Panc1 (cell line): ENCODE measurements around the gene SNX15. TPM values are rescaled to one million over a fixed set of nuclear protein-coding genes. Genes with fewer than 3 reads are reported as not detected.

Experiments
- ATAC-seq: fragments of 200-7000 bp; cut with Tn5 transposase; 2 replicates; pipeline ENCODE4 v1.9.1; 2020; ENCODE audit warnings: mild to moderate bottlenecking, moderate library complexity
- BruUV-seq: library from RNA; stranded (reverse); fragments of 400-500 nt; replicated peaks from 2 replicates; lab custom pipeline; 2021; lab: Mats Ljungman, UMichigan
- CTCF ChIA-PET: fragments of 300-600 bp; sonication (Branson Sonifier 250); formaldehyde crosslinking; loops from one replicate; lab custom pipeline; 2022; ENCODE audit warnings: antibody characterized with exemption; lab: Charles Lee
- POLR2A ChIA-PET: fragments of 300-600 bp; sonication (Branson Sonifier 250); formaldehyde crosslinking; loops from one replicate; lab custom pipeline; 2022; ENCODE audit warnings: antibody characterized with exemption; lab: Charles Lee
- DNase-seq: peaks from one replicate; pipeline ENCODE4 v3.0.0-alpha.2; 2010; ENCODE audit warnings: low read depth, low spot score
- H3K27ac ChIP-seq: 2 replicates; pipeline ENCODE4 v1.5.1; 2011; ENCODE audit warnings: mild to moderate bottlenecking, low read length, inconsistent platforms
- H3K27me3 ChIP-seq: fragments of 200-500 bp; sonication (Bioruptor generic); 2 replicates; pipeline ENCODE4 v1.6.0; 2014; ENCODE audit warnings: low read length, inconsistent platforms; ENCODE audit not compliant: control insufficient read depth, insufficient read depth
- H3K36me3 ChIP-seq: fragments of 200-500 bp; sonication (Bioruptor generic); 2 replicates; pipeline ENCODE4 v1.5.1; 2014; ENCODE audit warnings: inconsistent platforms, mild to moderate bottlenecking, low read length, moderate library complexity; ENCODE audit not compliant: control insufficient read depth, insufficient read depth
- H3K4me1 ChIP-seq: 2 replicates; pipeline ENCODE4 v1.5.1; 2011; ENCODE audit warnings: inconsistent platforms, mild to moderate bottlenecking, low read length, moderate library complexity; ENCODE audit not compliant: control insufficient read depth, insufficient read depth
- H3K4me3 ChIP-seq, 2 experiments: 2 replicates each; pipeline ENCODE4 v1.5.1; 2011 to 2012; ENCODE audit warnings: low read depth in 2 of 2, low read length in 2 of 2, mild to moderate bottlenecking in 2 of 2, inconsistent platforms in 1 of 2, moderate library complexity in 1 of 2
- H3K9me3 ChIP-seq: fragments of 200-500 bp; sonication (Bioruptor generic); 2 replicates; pipeline ENCODE4 v1.5.1; 2014; ENCODE audit warnings: low read depth, mild to moderate bottlenecking, inconsistent platforms, low read length, moderate library complexity; ENCODE audit not compliant: control insufficient read depth, insufficient read depth
- CTCF ChIP-seq: fragments of 450-650 bp; IDR thresholded peaks from 2 replicates; pipeline ENCODE4 v1.5.1; 2017; ENCODE audit warnings: mild to moderate bottlenecking
- POLR2AphosphoS5 ChIP-seq: IDR thresholded peaks from 2 replicates; pipeline ENCODE4 v1.6.1; 2012; ENCODE audit warnings: mild to moderate bottlenecking, low read depth, low read length, moderate library complexity
- REST ChIP-seq, 2 experiments: IDR thresholded peaks; 2 replicates each; pipeline ENCODE4 v1.6.1; 2011 to 2012; ENCODE audit warnings: low read depth in 2 of 2, control low read depth in 1 of 2, low read length in 1 of 2, mild to moderate bottlenecking in 1 of 2, moderate library complexity in 1 of 2; ENCODE audit not compliant: insufficient read depth in 1 of 2
- SIN3A ChIP-seq: IDR thresholded peaks from 2 replicates; pipeline ENCODE4 v1.6.1; 2012; ENCODE audit warnings: low read depth, mild to moderate bottlenecking, low read length, moderate library complexity, borderline replicate concordance; ENCODE audit not compliant: insufficient read depth
- TCF7L2 ChIP-seq: IDR thresholded peaks from 2 replicates; pipeline ENCODE4 v1.6.1; 2011; ENCODE audit warnings: mild to moderate bottlenecking, low read depth, low read length, inconsistent platforms
- in situ Hi-C: cut with HindIII; loops from 2 replicates; pipeline ENCODE4 v1.10.0; 2016; ENCODE audit warnings: low sequenced_read_pairs, low pct_unique_long_range_greater_than_20kb
- intact Hi-C: fragments of 100-400 bp; cut with micrococcal nuclease; formaldehyde crosslinking; loops from one replicate; pipeline ENCODE4 v1.10.0; 2022; ENCODE audit not compliant: unreplicated experiment
- total RNA-seq: library from RNA; stranded (reverse); gene quantifications from one replicate; pipeline ENCODE4 v1.2.1, GENCODE V29; 2021; ENCODE audit not compliant: unreplicated experiment

The SNX15 gene
- total RNA-seq, 1 experiment from 2014 or later, result 51.5 TPM

GRCh38 chr11:65036931-65037330 lies 9.7 kb downstream of the SNX15 start:
- ChIA-PET CTCF (no interaction called here), POLR2A (interaction anchor here (0.7 kb wide), 1 partner anchor 19 kb away, joined by 3 read pairs; no protein-coding TSS in a partner anchor)
- Histone ChIP-seq H3K9me3 (no peaks in the 10 kb centered on the region), H3K36me3 (no peaks in the 10 kb centered on the region), H3K27me3 (no peaks in the 10 kb centered on the region), H3K4me3 (no peak overlapping the region), H3K4me1 (peaks cover 5% of the 10 kb centered on the region), H3K27ac (no peak overlapping the region)
- intact Hi-C loops, result no loop called here
- TF ChIP-seq POLR2AphosphoS5 (no peak), SIN3A (no peak), CTCF (no peak), TCF7L2 (no peak), REST (IDR thresholded peaks at IDR 0.05; ENCODE audit: insufficient read depth in 1 of 2, low read depth in 2 of 2, low read length in 1 of 2) (no peak)
- in situ Hi-C loops, result no loop called here
- no TSS peak for BruUV-seq
- DNase-seq, result no peak
- ATAC-seq, result no peak

- ChIA-PET CTCF (no interaction called here), POLR2A (interaction anchor here (0.6 kb wide), 1 partner anchor 58 kb away, joined by 3 read pairs; no protein-coding TSS in a partner anchor)
- intact Hi-C loops, result no loop called here
- ATAC-seq (no peak), DNase-seq (no peak)
- no TSS peak for BruUV-seq
- Histone ChIP-seq H3K36me3 (no peaks in the 10 kb centered on the region), H3K4me3 (peak overlapping the region; percentile 60 to 82), H3K9me3 (no peaks in the 10 kb centered on the region), H3K27ac (peak overlapping the region; percentile 93), H3K4me1 (peaks cover 16% of the 10 kb centered on the region), H3K27me3 (no peaks in the 10 kb centered on the region)
- in situ Hi-C loops, result no loop called here
- no peak for TF ChIP-seq SIN3A
- TF ChIP-seq REST (IDR thresholded peaks at IDR 0.05; ENCODE audit: insufficient read depth in 1 of 2, low read depth in 2 of 2, low read length in 1 of 2), result no peak
- no peak for TF ChIP-seq TCF7L2
- TF ChIP-seq CTCF, result no peak
- no peak for TF ChIP-seq POLR2AphosphoS5
Measured at GRCh38 chr11:65040520-65040846, 13.2 kb downstream of the SNX15 start.
